Breast epithelium (tissue), 4 donors: ENCODE measurements around the gene MAP3K8. TPM values are rescaled to one million over a fixed set of nuclear protein-coding genes. Genes with fewer than 3 reads are reported as not detected.

Source experiments
- DNase-seq, 2 donors: peaks; one replicate each; pipeline ENCODE4 v3.0.0-alpha.2; 2019; ENCODE audit warnings: low spot score in 2 of 2
- H3K27ac ChIP-seq, 2 donors: fragments of 200-600 bp; sonication (generic) in 1 of 2; one replicate each; pipeline ENCODE4 v1.5.1; 2016 to 2019; ENCODE audit warnings: mild to moderate bottlenecking in 1 of 2
- H3K27me3 ChIP-seq, 2 donors: fragments of 200-600 bp; sonication (generic) in 1 of 2; one replicate each; pipeline versions ENCODE4 v1.5.1 to v1.6.0; 2017 to 2019; ENCODE audit warnings: control low read depth in 1 of 2, mild to moderate bottlenecking in 1 of 2
- H3K36me3 ChIP-seq: fragments of 200-600 bp; one replicate; pipeline ENCODE4 v1.5.1; 2019
- H3K4me1 ChIP-seq, 2 donors: fragments of 200-600 bp; sonication (generic); one replicate each; pipeline ENCODE4 v1.5.1; 2016 to 2019; ENCODE audit warnings: control low read depth in 1 of 2
- H3K4me3 ChIP-seq, 3 donors: fragments of 200-600 bp; sonication (generic); 1 replicate in 2 of 3; 2 replicates in 1 of 3; pipeline ENCODE4 v1.5.1; 2016 to 2019; ENCODE audit warnings: mild to moderate bottlenecking in 3 of 3, moderate library complexity in 2 of 3
- H3K9me3 ChIP-seq, 2 donors: fragments of 200-600 bp; sonication (generic) in 1 of 2; one replicate each; pipeline ENCODE4 v1.5.1; 2016 to 2019; ENCODE audit warnings: control low read depth in 1 of 2
- POLR2A ChIP-seq: fragments of 450-650 bp; IDR thresholded peaks from one replicate; pipeline ENCODE4 v1.6.1; 2016; ENCODE audit warnings: antibody characterized with exemption, mild to moderate bottlenecking, moderate library complexity
- POLR2AphosphoS5 ChIP-seq, 3 donors: sonication (generic); formaldehyde crosslinking; IDR thresholded peaks; one replicate each; pipeline ENCODE4 v1.6.1; 2017; ENCODE audit warnings: antibody characterized with exemption in 3 of 3
- intact Hi-C: fragments of 100-400 bp; cut with DNase I; formaldehyde crosslinking; loops from one replicate; pipeline ENCODE4 v1.15.1; 2023; ENCODE audit warnings: low total_unique reads
- total RNA-seq, 3 donors: library from RNA; depleted of rRNA; stranded (reverse); fragments of >200 nt; gene quantifications; one replicate each; pipeline ENCODE4 v1.1.0, GENCODE V29; 2016
- TF ChIP-seq, protein P1 (sequence below), 3 donors: fragments of 450-650 bp; IDR thresholded peaks; one replicate each; pipeline ENCODE4 v1.5.1; 2016 to 2017; ENCODE audit warnings: antibody characterized with exemption in 3 of 3, mild to moderate bottlenecking in 3 of 3, moderate library complexity in 3 of 3

Gene MAP3K8
- total RNA-seq, 3 donors from 2014 or later: 34.4 to 45.9 (median 40.2) TPM

DNA sequence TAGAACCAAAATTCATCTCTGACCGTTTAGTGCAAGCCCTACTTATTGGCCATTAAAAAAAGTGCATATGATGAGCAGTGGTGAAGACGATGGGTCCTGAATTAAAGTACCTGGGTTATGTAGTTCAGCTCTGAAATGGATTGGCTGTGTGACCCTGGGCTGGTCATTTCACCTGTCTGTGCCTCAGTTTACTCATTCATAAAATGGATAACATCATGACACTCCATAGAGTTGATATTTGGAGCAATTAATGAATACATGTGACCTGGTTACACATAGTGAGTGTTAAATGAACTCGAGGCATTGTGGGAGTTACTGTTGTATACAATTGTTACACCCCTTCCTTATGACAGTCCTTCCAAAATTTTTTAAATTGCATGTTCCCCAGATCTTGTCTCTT lies 9.1 kb downstream of the MAP3K8 start:
- TF ChIP-seq POLR2A (no peak), POLR2AphosphoS5 (IDR thresholded peaks at IDR 0.05) (no peak)
- TF ChIP-seq, protein P1, sequence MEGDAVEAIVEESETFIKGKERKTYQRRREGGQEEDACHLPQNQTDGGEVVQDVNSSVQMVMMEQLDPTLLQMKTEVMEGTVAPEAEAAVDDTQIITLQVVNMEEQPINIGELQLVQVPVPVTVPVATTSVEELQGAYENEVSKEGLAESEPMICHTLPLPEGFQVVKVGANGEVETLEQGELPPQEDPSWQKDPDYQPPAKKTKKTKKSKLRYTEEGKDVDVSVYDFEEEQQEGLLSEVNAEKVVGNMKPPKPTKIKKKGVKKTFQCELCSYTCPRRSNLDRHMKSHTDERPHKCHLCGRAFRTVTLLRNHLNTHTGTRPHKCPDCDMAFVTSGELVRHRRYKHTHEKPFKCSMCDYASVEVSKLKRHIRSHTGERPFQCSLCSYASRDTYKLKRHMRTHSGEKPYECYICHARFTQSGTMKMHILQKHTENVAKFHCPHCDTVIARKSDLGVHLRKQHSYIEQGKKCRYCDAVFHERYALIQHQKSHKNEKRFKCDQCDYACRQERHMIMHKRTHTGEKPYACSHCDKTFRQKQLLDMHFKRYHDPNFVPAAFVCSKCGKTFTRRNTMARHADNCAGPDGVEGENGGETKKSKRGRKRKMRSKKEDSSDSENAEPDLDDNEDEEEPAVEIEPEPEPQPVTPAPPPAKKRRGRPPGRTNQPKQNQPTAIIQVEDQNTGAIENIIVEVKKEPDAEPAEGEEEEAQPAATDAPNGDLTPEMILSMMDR (IDR thresholded peaks at IDR 0.05): no peak
- H3K4me3 ChIP-seq: no peak overlapping the region
- peaks cover 0 to 2% of the 10 kb centered on the region in 2 donors for H3K4me1 ChIP-seq
- no peak for DNase-seq
- no peaks in the 10 kb centered on the region for H3K36me3 ChIP-seq
- H3K9me3 ChIP-seq: no peaks in the 10 kb centered on the region
- H3K27me3 ChIP-seq: no peaks in the 10 kb centered on the region
- H3K27ac ChIP-seq: peak overlapping the region in 1 of 2 donors; percentile 18
- intact Hi-C loops: no loop called here

DNA sequence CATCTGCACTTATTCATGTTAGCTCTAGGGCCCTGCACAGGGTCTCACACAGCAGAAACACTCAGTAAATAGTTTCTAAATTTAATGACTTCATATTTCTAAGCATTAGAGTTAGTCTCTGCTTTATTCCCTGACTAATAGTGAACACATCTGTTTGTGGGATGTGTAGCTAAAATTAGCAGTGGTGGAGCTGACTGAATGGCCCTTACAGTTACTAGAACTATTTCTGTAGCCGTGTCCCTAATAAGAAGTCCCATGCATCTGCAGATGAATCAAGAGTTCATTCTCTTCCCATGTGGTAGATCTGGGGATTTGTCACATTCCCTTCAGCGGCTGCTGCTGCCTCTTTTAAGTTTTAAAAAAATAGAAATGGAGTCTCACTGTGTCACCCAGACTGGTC lies 11.7 kb downstream of the MAP3K8 start:
- no peak for DNase-seq
- Histone ChIP-seq H3K4me3 (peak overlapping the region in 1 of 3 donors; percentile 14), H3K27me3 (no peaks in the 10 kb centered on the region), H3K9me3 (no peaks in the 10 kb centered on the region), H3K27ac (peak overlapping the region; percentile 58 to 69), H3K36me3 (no peaks in the 10 kb centered on the region), H3K4me1 (no peaks in the 10 kb centered on the region)
- TF ChIP-seq POLR2A (no peak), POLR2AphosphoS5 (IDR thresholded peaks at IDR 0.05) (no peak)
- TF ChIP-seq, protein P1 (IDR thresholded peaks at IDR 0.05): no peak
- intact Hi-C loops: no loop called here

DNA sequence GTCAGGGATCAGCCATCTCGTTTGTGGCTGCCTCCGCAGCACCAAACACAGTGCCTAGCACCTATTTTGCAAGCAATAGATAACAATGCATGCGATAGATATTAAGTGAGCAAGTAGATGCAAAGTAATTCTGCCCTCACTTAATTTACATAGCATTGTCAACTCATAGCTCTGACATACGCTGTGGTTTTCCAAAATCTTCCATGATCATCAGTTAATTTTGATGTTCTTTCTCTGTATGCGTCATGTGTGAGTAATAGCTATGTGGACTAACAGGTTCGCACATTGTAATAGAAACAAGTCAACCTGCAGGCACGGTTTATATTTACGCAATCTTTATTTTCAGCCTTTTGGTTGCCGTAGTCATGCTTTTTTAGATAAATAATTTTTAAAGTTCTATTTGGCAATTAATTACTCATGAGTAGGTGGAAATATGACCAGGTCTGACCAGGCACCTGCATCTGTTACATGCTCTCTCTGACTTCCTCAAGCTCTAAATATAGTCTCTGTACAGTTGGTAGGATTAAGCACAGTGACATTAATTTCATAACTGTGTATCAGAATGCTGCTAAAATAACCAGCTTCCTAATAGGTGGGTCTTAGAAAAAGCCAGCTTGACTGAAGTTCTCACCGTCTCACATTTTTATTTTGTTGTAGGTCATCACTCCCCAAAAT lies 13.3 kb downstream of the MAP3K8 start:
- H3K27ac ChIP-seq: peak overlapping the region; percentile 68 to 69
- no peaks in the 10 kb centered on the region for H3K4me1 ChIP-seq
- no peaks in the 10 kb centered on the region for H3K9me3 ChIP-seq
- TF ChIP-seq, protein P1 (IDR thresholded peaks at IDR 0.05): no peak
- peak in 1 of 3 donors; percentile 57 for TF ChIP-seq POLR2AphosphoS5 (IDR thresholded peaks at IDR 0.05)
- no peak overlapping the region for H3K4me3 ChIP-seq
- intact Hi-C loops: no loop called here
- no peaks in the 10 kb centered on the region for H3K27me3 ChIP-seq
- no peak for DNase-seq
- H3K36me3 ChIP-seq: no peaks in the 10 kb centered on the region

DNA sequence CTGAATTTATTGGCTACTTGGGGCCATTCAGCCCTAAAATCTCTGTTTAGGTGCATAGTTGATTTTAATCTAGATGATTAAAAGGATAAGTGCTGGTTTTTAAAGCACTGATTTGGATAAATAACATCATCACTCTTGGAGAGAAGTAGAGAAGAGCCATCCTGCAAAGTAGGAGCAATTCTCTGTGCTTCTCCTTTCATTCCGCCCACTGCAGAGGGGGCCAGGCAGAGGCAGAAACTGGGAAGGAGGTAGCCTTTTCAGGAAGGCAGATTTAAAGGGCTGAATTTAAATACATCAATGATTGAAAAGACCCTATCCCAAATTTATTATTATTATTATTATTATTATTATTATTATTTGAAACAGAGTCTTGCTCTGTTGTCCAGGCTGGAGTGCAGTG lies 14.1 kb downstream of the MAP3K8 start:
- no peaks in the 10 kb centered on the region for H3K4me1 ChIP-seq
- intact Hi-C loops: no loop called here
- no peaks in the 10 kb centered on the region for H3K27me3 ChIP-seq
- peak overlapping the region; percentile 68 to 69 for H3K27ac ChIP-seq
- TF ChIP-seq POLR2A: no peak
- TF ChIP-seq, protein P1 (IDR thresholded peaks at IDR 0.05): no peak
- no peak for TF ChIP-seq POLR2AphosphoS5 (IDR thresholded peaks at IDR 0.05)
- no peak overlapping the region for H3K4me3 ChIP-seq
- no peaks in the 10 kb centered on the region for H3K9me3 ChIP-seq
- H3K36me3 ChIP-seq: no peaks in the 10 kb centered on the region
- no peak for DNase-seq

DNA sequence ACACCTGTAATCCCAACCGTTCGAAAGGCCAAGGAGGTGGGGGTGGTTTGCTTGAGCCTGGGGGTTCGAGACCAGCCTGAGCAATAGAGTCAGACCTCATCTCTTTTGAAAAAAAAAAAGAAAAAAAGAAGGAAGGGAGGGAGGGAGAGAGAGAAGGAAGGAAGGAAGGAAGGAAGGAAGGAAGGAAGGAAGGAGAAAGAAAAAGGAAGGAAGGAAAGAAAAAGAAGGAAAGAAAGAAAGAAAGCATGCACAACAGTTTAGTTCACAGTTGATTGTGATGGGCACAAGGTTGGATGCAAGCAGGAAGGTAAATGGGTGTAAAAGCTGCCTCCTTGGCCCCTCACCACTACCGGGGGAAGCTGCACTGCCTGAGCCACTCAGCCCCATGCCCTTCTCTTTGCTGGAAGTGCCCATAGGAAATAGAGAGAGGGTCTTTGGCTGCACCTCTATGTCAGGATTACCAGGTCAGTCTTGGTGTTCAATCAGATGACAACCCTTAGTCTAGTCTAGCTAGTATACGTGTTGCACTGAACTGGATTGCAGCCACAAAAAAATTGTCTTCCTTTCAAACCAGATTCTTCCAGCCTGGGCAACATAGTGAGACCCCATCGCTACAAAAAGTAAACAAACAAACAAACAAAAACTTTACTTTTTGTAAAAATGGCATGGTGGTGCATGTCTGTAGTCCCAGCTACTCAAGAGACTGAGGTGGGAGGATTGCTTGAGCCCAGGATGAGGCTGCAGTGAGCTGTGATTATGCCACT lies 20.0 kb downstream of the MAP3K8 start:
- intact Hi-C loops: no loop called here

More for the DNA sequence above, 20.0 kb downstream of the MAP3K8 start:
- TF ChIP-seq POLR2AphosphoS5 (IDR thresholded peaks at IDR 0.05) (no peak), POLR2A (no peak)
- TF ChIP-seq, protein P1 (IDR thresholded peaks at IDR 0.05): no peak
- Histone ChIP-seq H3K9me3 (no peaks in the 10 kb centered on the region), H3K4me1 (peaks cover 11 to 14% of the 10 kb centered on the region in 2 donors), H3K4me3 (no peak overlapping the region), H3K27me3 (no peaks in the 10 kb centered on the region), H3K36me3 (no peaks in the 10 kb centered on the region), H3K27ac (peak overlapping the region; percentile 78 to 94)
- DNase-seq: no peak
